Activated CD4-positive, CD25-positive, alpha-beta regulatory T cell treated with anti-CD3 and anti-CD28 coated beads, Interleukin-2, amount 50 U/mL, for 24 hours (primary cell): ENCODE data around the gene CARS2.
"Not testable (repeated sequence)": the region's sequence is repeated elsewhere in the genome, so short reads cannot be mapped to it uniquely, and the experiment has no call there.

Experiments used
- ATAC-seq, 2 donors: fragments of 150-1000 bp; cut with Tn5 transposase; one replicate each; pipeline ENCODE4 v1.10.0; 2021; ENCODE audit warnings: mild to moderate bottlenecking in 1 of 2, moderate library complexity in 1 of 2

Gene CARS2

GRCh38 chr13:110705356-110705825 lies 525 bp downstream of the CARS2 start:
- ATAC-seq: no peak

- no peak for ATAC-seq
These were observed 3.1 kb downstream of the CARS2 start for GRCh38 chr13:110702591-110703526.

GRCh38 chr13:110702089-110702488 lies 3.8 kb downstream of the CARS2 start:
- no peak for ATAC-seq

DNA sequence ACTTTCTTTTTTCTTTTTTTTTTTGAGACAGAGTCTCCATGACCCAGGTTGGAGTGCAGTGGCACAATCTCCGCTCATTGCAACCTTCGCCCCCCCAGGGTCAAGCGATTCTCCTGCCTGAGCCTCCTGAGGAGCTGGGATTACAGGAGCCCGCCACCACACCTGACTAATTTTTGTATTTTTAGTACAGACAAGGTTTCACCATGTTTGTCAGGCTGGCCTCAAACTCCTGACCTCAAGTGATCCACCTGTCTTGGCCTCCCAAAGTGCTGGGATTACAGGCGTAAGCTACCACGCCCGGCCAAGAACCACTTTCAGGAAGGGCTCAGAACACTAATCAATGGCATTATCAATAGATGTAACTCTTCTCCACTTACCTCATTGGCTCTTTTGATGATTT lies 4.9 kb downstream of the CARS2 start:
- not testable (repeated sequence) for ATAC-seq

DNA sequence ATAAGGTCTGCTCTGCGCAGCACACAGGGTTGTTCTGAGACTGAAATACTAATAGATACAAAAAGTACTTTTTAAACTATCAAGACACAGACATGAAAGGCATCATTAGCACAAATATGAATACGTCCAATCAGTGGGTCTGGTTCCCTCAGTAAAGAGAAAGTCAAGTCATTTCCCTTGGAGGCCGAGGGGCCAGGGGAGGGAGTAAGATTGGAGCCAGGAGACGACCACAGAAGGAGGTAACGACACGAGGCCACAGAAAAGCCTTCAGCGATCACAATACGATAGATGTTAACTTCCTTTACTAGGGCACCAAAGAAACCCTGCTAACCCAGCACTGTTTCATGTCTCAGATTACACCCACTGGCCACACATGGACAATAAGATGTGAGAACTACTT lies 5.3 kb downstream of the CARS2 start:
- ATAC-seq: no peak

- ATAC-seq: no peak
These were observed 5.7 kb downstream of the CARS2 start for GRCh38 chr13:110700186-110700585.

- no peak for ATAC-seq
These were observed 6.5 kb downstream of the CARS2 start for GRCh38 chr13:110699148-110700145.

DNA sequence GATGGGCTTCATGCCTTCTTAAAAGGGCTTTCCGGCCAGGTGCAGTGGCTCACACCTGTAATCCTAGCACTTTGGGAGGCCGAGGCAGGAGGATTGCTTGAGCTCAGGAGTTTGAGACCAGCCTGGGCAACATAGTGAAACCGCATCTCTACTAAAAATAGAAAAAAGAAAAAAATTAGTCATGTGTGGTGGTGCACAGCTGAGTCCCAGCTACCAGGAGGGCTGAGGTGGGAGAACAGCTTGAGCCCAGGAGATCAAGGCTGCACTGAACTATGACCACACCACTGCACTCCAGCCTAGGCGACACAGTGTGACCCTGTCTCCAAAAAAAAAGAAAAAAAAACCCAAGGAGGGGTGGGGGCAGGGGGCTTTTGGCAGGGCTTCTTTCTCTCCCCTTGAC lies 7.2 kb downstream of the CARS2 start:
- ATAC-seq: peak in 1 of 2 donors; percentile 53

DNA sequence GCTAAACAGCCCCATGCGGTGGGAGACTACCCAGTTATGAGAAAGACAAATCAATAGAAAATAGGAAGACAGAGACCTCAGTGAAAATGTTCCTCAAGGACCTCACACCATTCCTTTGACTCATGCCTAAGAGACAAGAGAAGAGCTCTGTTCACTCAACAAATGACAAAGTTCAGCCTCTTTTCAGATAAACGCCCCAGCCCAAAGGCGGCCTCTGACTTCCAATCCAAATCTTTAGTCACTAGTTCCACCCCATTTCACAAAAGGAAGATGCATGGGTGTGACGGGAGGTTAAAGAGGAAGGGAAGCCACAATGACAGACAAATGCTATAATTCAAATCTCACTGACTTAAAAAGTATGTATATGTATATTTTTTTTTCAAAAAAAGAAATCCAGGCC lies 8.1 kb downstream of the CARS2 start:
- ATAC-seq: no peak

DNA sequence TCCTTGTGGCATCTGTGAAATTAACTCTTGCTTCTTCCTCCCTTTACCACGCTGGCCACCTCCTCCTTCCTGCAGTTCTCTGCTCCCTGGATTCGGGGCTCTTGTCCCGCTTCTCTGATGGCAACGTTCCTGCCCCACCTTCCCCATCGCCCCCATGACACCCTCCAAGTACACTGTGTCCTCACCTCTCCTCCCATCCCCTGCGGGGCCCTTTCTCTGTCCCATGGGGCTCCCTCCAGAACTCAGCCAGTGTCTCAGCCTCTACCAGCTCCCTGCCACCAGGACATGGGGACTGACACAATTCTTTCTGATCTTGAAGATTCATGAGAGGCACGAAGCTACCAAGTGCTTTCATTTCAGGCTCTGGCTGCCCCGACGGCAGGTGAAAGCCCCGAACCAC lies 9.1 kb downstream of the CARS2 start:
- ATAC-seq: no peak

DNA sequence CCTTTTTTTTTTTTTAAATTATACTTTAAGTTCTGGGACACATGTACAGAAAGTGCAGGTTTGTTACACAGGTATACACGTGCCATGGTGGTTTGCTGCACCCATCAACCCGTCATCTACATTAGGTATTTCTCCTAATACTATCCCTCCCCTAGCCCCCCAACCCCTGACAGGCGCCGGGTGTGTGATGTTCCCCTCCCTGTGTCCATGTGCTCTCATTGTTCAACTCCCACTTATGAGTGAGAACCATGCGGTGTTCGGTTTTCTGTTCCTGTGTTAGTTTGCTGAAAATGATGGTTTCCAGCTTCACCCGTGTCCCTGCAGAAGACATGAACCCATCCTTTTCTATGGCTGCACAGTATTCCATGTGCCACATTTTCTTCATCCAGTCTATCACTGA lies 10.1 kb downstream of the CARS2 start:
- ATAC-seq: not testable (repeated sequence)

GRCh38 chr13:110690516-110690915 lies 15.4 kb downstream of the CARS2 start:
- no peak for ATAC-seq

GRCh38 chr13:110689711-110690110 lies 16.2 kb downstream of the CARS2 start:
- no peak for ATAC-seq

GRCh38 chr13:110689041-110689440 lies 16.9 kb downstream of the CARS2 start:
- ATAC-seq: no peak

- ATAC-seq: no peak
These were observed 18.2 kb downstream of the CARS2 start for GRCh38 chr13:110687736-110688135.

GRCh38 chr13:110685305-110686020 lies 20.5 kb downstream of the CARS2 start:
- no peak for ATAC-seq

DNA sequence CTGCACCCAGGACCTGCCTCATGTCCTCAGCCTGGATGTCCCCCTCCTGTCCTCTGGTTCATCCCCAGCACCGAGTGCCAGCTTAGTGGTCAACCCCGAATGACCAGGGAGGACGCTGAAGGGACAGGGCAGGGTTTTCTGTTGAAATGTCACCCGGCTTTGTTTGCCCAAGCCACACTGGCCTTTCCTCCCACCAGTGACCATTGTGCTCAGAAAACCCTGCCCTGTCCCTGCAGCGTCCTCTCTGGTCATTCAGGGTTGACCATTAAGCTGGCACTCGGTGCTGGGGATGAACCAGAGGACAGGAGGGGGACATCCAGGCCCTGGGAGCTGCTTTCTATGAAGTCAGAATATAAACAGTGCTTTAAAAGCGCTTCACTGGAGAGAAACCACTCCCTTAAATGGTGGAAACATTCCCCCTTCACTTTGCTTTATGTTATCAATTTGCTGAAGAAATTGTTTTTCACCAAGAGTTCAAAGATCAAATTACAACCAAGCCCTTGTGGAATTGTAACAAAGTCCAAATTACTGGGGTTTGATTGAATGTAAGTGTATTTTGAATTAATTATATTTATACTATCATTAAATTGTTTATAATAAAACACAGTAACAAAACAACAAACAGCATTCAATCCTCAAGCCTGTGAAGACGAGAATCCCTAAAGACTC lies 21.4 kb downstream of the CARS2 start:
- no peak for ATAC-seq

DNA sequence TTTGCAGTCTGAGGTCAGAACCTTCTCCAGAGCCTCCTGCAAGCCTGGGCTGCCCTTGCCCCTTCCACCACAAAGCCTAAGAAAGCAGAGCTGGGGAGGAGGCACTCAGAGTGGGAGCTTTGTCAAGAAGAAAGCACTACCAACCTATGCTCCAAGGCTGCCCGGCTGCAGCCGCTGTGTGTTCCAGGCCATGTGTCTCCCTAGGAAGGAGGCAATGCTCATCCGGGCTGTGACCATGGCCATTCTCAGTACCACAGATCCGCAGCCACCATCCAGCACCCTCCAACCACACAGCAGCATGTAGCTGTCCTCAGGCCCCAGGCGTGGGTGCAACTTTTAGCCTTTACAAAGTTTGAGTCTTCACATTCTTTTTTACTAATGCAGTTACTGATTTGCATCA lies 22.0 kb downstream of the CARS2 start:
- no peak for ATAC-seq

DNA sequence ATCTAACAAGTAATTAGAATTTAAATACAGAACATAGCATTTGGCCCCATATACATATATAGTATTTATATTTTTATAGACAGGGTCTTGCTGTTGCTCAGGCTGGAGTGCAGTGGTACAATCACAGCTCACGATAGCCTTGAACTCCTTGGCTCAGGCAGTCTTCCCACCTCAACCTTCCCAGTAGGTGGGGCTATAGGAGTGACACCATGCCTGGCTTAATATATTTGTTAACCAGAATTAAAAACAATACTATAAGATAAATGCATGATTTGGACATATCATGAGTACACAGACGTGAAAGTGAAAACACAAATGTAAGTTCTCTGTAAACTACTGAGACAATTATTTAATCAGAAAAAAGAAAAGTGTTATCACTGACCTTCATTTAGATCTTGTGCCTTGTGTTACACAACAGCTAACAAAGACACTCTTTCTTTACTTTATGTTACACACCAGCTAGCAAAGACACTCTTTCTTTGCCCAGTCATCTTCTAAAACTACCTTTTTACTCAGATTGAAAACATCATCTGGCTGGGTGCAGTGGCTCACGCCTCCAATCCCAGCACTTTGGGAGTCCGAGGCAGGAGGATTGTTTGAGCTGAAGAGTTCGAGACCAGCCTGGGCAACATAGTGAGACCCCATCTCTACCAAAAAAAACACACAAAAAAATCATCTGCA lies 22.6 kb downstream of the CARS2 start:
- no peak for ATAC-seq

- ATAC-seq: no peak
These were observed 23.2 kb downstream of the CARS2 start for GRCh38 chr13:110682746-110683145.

- no peak for ATAC-seq
These were observed 23.9 kb downstream of the CARS2 start for GRCh38 chr13:110681868-110682550.
